Stomach (tissue), 4 donors: ENCODE data around the gene SLC28A1.

Experiments
- EP300 ChIP-seq: sonication (generic); formaldehyde crosslinking; IDR thresholded peaks from one replicate; pipeline ENCODE4 v1.6.1; 2017; ENCODE audit warnings: antibody characterized with exemption
- POLR2A ChIP-seq, 4 donors: fragments of 450-650 bp; IDR thresholded peaks; one replicate each; pipeline ENCODE4 v1.6.1; 2016; ENCODE audit warnings: antibody characterized with exemption in 4 of 4, control low read depth in 2 of 4, mild to moderate bottlenecking in 1 of 4, moderate library complexity in 1 of 4
- TF ChIP-seq, protein P1 (sequence below), 7 experiments: fragments of 450-650 bp in 4 of 7; fragments of 200-600 bp in 3 of 7; sonication (generic) in 3 of 7; IDR thresholded peaks; one replicate each; pipeline ENCODE4 v1.5.1; 2016 to 2019; ENCODE audit warnings: antibody characterized with exemption in 7 of 7, control low read depth in 2 of 7, mild to moderate bottlenecking in 1 of 7

- TF ChIP-seq, protein P1, sequence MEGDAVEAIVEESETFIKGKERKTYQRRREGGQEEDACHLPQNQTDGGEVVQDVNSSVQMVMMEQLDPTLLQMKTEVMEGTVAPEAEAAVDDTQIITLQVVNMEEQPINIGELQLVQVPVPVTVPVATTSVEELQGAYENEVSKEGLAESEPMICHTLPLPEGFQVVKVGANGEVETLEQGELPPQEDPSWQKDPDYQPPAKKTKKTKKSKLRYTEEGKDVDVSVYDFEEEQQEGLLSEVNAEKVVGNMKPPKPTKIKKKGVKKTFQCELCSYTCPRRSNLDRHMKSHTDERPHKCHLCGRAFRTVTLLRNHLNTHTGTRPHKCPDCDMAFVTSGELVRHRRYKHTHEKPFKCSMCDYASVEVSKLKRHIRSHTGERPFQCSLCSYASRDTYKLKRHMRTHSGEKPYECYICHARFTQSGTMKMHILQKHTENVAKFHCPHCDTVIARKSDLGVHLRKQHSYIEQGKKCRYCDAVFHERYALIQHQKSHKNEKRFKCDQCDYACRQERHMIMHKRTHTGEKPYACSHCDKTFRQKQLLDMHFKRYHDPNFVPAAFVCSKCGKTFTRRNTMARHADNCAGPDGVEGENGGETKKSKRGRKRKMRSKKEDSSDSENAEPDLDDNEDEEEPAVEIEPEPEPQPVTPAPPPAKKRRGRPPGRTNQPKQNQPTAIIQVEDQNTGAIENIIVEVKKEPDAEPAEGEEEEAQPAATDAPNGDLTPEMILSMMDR (IDR thresholded peaks at IDR 0.05): no peak
- TF ChIP-seq POLR2A (IDR thresholded peaks at IDR 0.05) (no peak), EP300 (no peak)
Observed at GRCh38 chr15:84921121-84921520, 36.7 kb downstream of the SLC28A1 start.
